A673 (cell line): ENCODE data around the gene SCUBE1. TPM values are rescaled to one million over a fixed set of nuclear protein-coding genes. Genes with fewer than 3 reads are reported as not detected.

Experiments
- BruUV-seq: library from RNA; stranded (reverse); fragments of 400-500 nt; replicated peaks from 2 replicates; lab custom pipeline; 2021; lab: Mats Ljungman, UMichigan
- CTCF ChIA-PET: fragments of 300-600 bp; sonication (Branson Sonifier 250); formaldehyde crosslinking; loops from one replicate; lab custom pipeline; 2022; ENCODE audit warnings: antibody characterized with exemption; lab: Charles Lee
- POLR2A ChIA-PET: fragments of 300-600 bp; sonication (Branson Sonifier 250); formaldehyde crosslinking; loops from one replicate; lab custom pipeline; 2022; ENCODE audit warnings: antibody characterized with exemption; ENCODE audit not compliant: low non-redundant PET; lab: Charles Lee
- DNase-seq: peaks from one replicate; pipeline ENCODE4 v3.0.0-alpha.2; 2015; ENCODE audit warnings: low spot score
- H3K27ac ChIP-seq: fragments of 200-600 bp; sonication (generic); 2 replicates; pipeline ENCODE4 v1.5.1; 2016; ENCODE audit warnings: mixed run types, low read depth, mild to moderate bottlenecking, mixed read lengths, antibody characterized with exemption, low read length; ENCODE audit not compliant: poor library complexity, severe bottlenecking
- H3K27me3 ChIP-seq: fragments of 200-600 bp; sonication (generic); replicated peaks from 2 replicates; pipeline ENCODE4 v1.6.1; 2017; ENCODE audit warnings: mixed run types, low read depth, mild to moderate bottlenecking, mixed read lengths, antibody characterized with exemption, low read length; ENCODE audit not compliant: insufficient read depth, poor library complexity
- H3K36me3 ChIP-seq: fragments of 200-600 bp; sonication (generic); 2 replicates; pipeline ENCODE4 v1.6.1; 2016; ENCODE audit warnings: mixed run types, mild to moderate bottlenecking, mixed read lengths, antibody characterized with exemption, low read length; ENCODE audit not compliant: insufficient read depth, poor library complexity, severe bottlenecking
- H3K4me1 ChIP-seq: fragments of 200-600 bp; sonication (generic); 2 replicates; pipeline ENCODE4 v1.6.1; 2017; ENCODE audit warnings: mixed run types, mild to moderate bottlenecking, mixed read lengths, antibody characterized with exemption, low read length; ENCODE audit not compliant: insufficient read depth, poor library complexity, severe bottlenecking
- H3K4me3 ChIP-seq: fragments of 200-600 bp; sonication (generic); 2 replicates; pipeline ENCODE4 v1.5.1; 2016; ENCODE audit warnings: low read depth, mixed run types, mild to moderate bottlenecking, mixed read lengths, low read length; ENCODE audit not compliant: poor library complexity, severe bottlenecking
- H3K9me3 ChIP-seq: fragments of 200-600 bp; sonication (generic); 2 replicates; pipeline ENCODE4 v1.6.1; 2016; ENCODE audit warnings: mixed run types, low read depth, mild to moderate bottlenecking, mixed read lengths, antibody characterized with exemption, low read length; ENCODE audit not compliant: poor library complexity, severe bottlenecking
- EZH2 ChIP-seq: fragments of 200-600 bp; sonication (generic); IDR thresholded peaks from 2 replicates; pipeline ENCODE4 v1.6.1; 2017; ENCODE audit warnings: borderline replicate concordance, low read depth, mild to moderate bottlenecking, mixed read lengths, antibody characterized with exemption, low read length; ENCODE audit not compliant: poor library complexity, severe bottlenecking
- intact Hi-C: fragments of 100-400 bp; cut with micrococcal nuclease; formaldehyde crosslinking; loops from one replicate; pipeline ENCODE4 v1.10.0; 2022; ENCODE audit not compliant: unreplicated experiment
- total RNA-seq: library from RNA; stranded (reverse); gene quantifications from 2 replicates; pipeline ENCODE4 v1.2.3, GENCODE V29; 2021
- TF ChIP-seq, protein P1 (sequence below): fragments of 300-800, 200-600 bp; sonication (generic); conservative IDR thresholded peaks from 2 replicates; pipeline ENCODE4 v1.5.1; 2017; ENCODE audit warnings: low read depth, mild to moderate bottlenecking, antibody characterized with exemption, low read length, moderate library complexity, mixed read lengths

SCUBE1 gene
- total RNA-seq, 1 experiment from 2014 or later, result 0.24 TPM

DNA sequence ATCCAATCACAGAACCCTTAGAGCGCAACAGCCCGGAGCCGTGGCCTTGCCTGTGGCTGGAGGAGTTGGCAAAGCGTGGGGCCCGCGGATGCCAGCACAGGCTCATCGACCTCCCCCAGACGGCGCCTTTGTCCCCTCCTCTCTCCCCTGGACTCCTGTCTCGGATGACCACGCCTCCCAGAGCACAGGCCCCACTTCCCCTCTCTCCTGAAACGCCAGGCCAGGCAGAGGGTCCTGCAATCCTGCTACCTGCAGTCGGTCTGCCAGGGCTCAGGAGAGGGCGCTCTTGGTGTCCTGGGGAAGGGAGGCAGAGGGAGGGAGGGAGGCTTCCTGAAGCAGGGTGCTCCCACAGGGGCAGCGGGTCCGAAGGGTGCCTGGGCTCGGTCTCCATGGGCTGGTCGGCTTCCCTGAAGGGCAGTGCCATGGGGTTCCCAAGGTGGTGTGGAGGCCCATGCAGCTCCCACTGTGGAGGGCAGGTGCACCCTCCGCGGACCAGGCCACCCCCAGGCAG lies 139.6 kb downstream of the SCUBE1 start:
- Histone ChIP-seq H3K27me3 (no peaks in the 10 kb centered on the region), H3K4me3 (no peak overlapping the region), H3K4me1 (no peaks in the 10 kb centered on the region), H3K9me3 (no peaks in the 10 kb centered on the region), H3K36me3 (no peaks in the 10 kb centered on the region), H3K27ac (no peak overlapping the region)
- CTCF ChIA-PET, result interaction anchor here (0.6 kb wide), 1 partner anchor 681 kb away, joined by 4 read pairs; no protein-coding TSS in a partner anchor
- TF ChIP-seq EZH2, result no peak
- TF ChIP-seq, protein P1, sequence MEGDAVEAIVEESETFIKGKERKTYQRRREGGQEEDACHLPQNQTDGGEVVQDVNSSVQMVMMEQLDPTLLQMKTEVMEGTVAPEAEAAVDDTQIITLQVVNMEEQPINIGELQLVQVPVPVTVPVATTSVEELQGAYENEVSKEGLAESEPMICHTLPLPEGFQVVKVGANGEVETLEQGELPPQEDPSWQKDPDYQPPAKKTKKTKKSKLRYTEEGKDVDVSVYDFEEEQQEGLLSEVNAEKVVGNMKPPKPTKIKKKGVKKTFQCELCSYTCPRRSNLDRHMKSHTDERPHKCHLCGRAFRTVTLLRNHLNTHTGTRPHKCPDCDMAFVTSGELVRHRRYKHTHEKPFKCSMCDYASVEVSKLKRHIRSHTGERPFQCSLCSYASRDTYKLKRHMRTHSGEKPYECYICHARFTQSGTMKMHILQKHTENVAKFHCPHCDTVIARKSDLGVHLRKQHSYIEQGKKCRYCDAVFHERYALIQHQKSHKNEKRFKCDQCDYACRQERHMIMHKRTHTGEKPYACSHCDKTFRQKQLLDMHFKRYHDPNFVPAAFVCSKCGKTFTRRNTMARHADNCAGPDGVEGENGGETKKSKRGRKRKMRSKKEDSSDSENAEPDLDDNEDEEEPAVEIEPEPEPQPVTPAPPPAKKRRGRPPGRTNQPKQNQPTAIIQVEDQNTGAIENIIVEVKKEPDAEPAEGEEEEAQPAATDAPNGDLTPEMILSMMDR, result no peak
- no TSS peak for BruUV-seq
- POLR2A ChIA-PET, result no interaction called here
- intact Hi-C loops, result no loop called here
- DNase-seq, result no peak

DNA sequence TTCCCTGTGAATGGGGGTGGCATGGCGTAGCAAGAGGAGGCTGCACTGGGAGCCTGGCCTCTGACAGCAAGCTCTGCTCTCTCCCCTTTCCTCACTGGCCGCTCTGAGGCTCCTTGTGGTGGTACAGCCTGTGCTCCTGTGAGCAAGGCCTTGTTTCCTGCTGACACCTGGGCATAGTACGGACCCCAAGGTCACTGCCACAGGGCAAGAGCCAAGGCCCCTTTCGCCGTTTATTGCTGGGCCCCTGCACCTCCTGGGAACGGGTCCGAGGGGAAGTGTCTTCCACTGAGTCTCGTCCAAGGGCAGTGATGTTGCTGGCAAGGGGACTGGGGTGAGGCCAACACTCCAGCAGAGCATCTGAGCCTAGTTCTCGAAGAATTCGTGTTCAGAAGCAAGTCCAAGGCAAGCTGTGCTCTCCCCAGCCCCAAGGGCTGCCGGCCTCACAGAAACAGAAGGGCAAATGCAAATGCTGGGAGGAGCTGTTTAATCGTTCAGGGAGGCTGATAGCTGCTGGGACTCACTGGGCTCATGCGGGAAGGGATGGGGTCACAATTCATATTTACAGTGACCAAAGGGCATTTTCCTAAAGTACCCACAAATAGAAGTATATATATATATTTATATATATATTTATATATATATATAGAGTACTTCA lies 140.3 kb downstream of the SCUBE1 start:
- Histone ChIP-seq H3K27me3 (no peaks in the 10 kb centered on the region), H3K27ac (no peak overlapping the region), H3K4me1 (no peaks in the 10 kb centered on the region), H3K4me3 (no peak overlapping the region), H3K36me3 (no peaks in the 10 kb centered on the region), H3K9me3 (no peaks in the 10 kb centered on the region)
- DNase-seq, result no peak
- ChIA-PET CTCF (no interaction called here), POLR2A (no interaction called here)
- no TSS peak for BruUV-seq
- no peak for TF ChIP-seq EZH2
- TF ChIP-seq, protein P1, result no peak
- intact Hi-C loops, result no loop called here

DNA sequence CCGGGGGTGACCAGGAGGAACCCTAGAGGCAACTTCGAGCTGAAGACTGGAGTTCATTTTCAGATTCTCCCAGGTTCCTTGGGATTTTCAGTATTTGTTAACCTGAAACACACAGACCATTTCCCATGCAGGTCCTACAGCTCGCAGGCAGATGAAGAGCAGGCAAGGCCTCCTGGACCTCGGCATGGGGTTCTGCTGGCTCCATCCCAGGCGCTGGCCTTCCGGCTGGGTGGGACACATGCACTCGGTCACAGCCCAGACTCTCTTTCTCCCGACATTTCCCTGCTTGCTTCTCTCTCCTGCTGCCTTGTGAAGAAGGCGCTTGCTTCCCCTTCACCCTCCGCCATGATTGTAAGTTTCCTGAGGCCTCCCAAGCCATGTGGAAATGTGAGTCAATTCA lies 140.8 kb downstream of the SCUBE1 start:
- no TSS peak for BruUV-seq

More for the DNA sequence above, 140.8 kb downstream of the SCUBE1 start:
- intact Hi-C loops, result no loop called here
- ChIA-PET POLR2A (no interaction called here), CTCF (no interaction called here)
- TF ChIP-seq EZH2, result no peak
- TF ChIP-seq, protein P1, result no peak
- no peaks in the 10 kb centered on the region for H3K4me1 ChIP-seq
- DNase-seq, result no peak
- no peaks in the 10 kb centered on the region for H3K36me3 ChIP-seq
- H3K27me3 ChIP-seq, result no peaks in the 10 kb centered on the region
- H3K4me3 ChIP-seq, result no peak overlapping the region
- H3K27ac ChIP-seq, result no peak overlapping the region
- no peaks in the 10 kb centered on the region for H3K9me3 ChIP-seq
